Endothelial cell of umbilical vein (primary cell): ENCODE results near the gene ZKSCAN2. TPM values are rescaled to one million over a fixed set of nuclear protein-coding genes. Genes with fewer than 3 reads are reported as not detected.

Experiments
- BruUV-seq: library from RNA; stranded (reverse); fragments of 400-500 nt; replicated peaks from 2 replicates; lab custom pipeline; 2021; lab: Mats Ljungman, UMichigan
- CTCF ChIA-PET: fragments of 300-600, 350-600 bp; sonication (Branson Sonifier 250); formaldehyde crosslinking; loops from one replicate; lab custom pipeline; 2021; ENCODE audit warnings: antibody characterized with exemption, inconsistent platforms; lab: Charles Lee
- POLR2A ChIA-PET: fragments of 300-600, 350-600 bp; sonication (Branson Sonifier 250); formaldehyde crosslinking; loops from one replicate; lab custom pipeline; 2021; ENCODE audit warnings: antibody characterized with exemption, inconsistent platforms; lab: Charles Lee
- DNase-seq: peaks from one replicate; pipeline ENCODE4 v3.0.0-alpha.2; 2011; ENCODE audit warnings: low read depth, low spot score
- FAIRE-seq: peaks from 2 replicates; lab custom pipeline; 2011; peaks lifted over from hg19 to GRCh38; lab: Jason Lieb, UNC
- H2AFZ ChIP-seq: 2 replicates; pipeline ENCODE4 v1.6.0; 2012; ENCODE audit warnings: low read depth, low read length, control low read depth, inconsistent platforms
- H3K27ac ChIP-seq: 2 replicates; pipeline ENCODE4 v1.5.1; 2011; ENCODE audit warnings: low read depth, mild to moderate bottlenecking, control low read depth, low read length, moderate library complexity; ENCODE audit not compliant: insufficient read depth
- H3K27me3 ChIP-seq, 2 experiments: 2 replicates each; pipeline versions ENCODE4 v1.6.0 to v1.6.1; 2011; ENCODE audit warnings: low read length in 2 of 2, mixed read lengths in 1 of 2; ENCODE audit not compliant: control insufficient read depth in 2 of 2, insufficient read depth in 2 of 2
- H3K36me3 ChIP-seq, 2 experiments: 2 replicates in 1 of 2; 3 replicates in 1 of 2; pipeline ENCODE4 v1.5.1; 2011; ENCODE audit warnings: low read length in 2 of 2, mild to moderate bottlenecking in 1 of 2, moderate library complexity in 1 of 2; ENCODE audit not compliant: control insufficient read depth in 2 of 2, insufficient read depth in 2 of 2; ENCODE audit errors: extremely low read depth in 1 of 2
- H3K4me1 ChIP-seq: 3 replicates; pipeline ENCODE4 v1.5.1; 2011; ENCODE audit warnings: mild to moderate bottlenecking, low read length; ENCODE audit not compliant: control insufficient read depth, insufficient read depth; ENCODE audit errors: extremely low read depth
- H3K4me2 ChIP-seq: 2 replicates; pipeline ENCODE4 v1.6.1; 2011; ENCODE audit warnings: low read length, control low read depth, mixed read lengths; ENCODE audit not compliant: insufficient read depth
- H3K4me3 ChIP-seq, 3 experiments: fragments of 200-600 bp in 1 of 3; sonication (generic), shearing (Covaris generic) in 1 of 3; replicated peaks in 1 of 3; 2 replicates each; pipeline ENCODE4 v1.5.1; 2011 to 2016; ENCODE audit warnings: control low read depth in 3 of 3, low read length in 3 of 3, mild to moderate bottlenecking in 2 of 3, inconsistent platforms in 1 of 3, low read depth in 1 of 3, moderate library complexity in 1 of 3; ENCODE audit not compliant: insufficient read depth in 1 of 3
- H3K79me2 ChIP-seq: 2 replicates; pipeline ENCODE4 v1.6.0; 2012; ENCODE audit warnings: low read length, inconsistent platforms; ENCODE audit not compliant: control insufficient read depth, insufficient read depth
- H3K9ac ChIP-seq: replicated peaks from 2 replicates; pipeline ENCODE3; 2011; ENCODE audit warnings: low read length, control low read depth; ENCODE audit not compliant: insufficient read depth; ENCODE audit errors: extremely low read depth
- H3K9me1 ChIP-seq: replicated peaks from 3 replicates; pipeline ENCODE4 v1.6.0; 2011; ENCODE audit warnings: mild to moderate bottlenecking, low read length; ENCODE audit not compliant: control insufficient read depth, insufficient read depth; ENCODE audit errors: extremely low read depth
- H3K9me3 ChIP-seq: replicated peaks from 2 replicates; pipeline ENCODE4 v1.5.1; 2012; ENCODE audit warnings: low read length, inconsistent platforms; ENCODE audit not compliant: control insufficient read depth, insufficient read depth
- H4K20me1 ChIP-seq: replicated peaks from 2 replicates; pipeline ENCODE3; 2011; ENCODE audit warnings: mild to moderate bottlenecking, low read length; ENCODE audit not compliant: control insufficient read depth, insufficient read depth; ENCODE audit errors: extremely low read depth
- CTCF ChIP-seq, 2 donors: IDR thresholded peaks; 1 replicate in 1 of 2; 2 replicates in 1 of 2; pipeline ENCODE4 v1.5.1; 2011; ENCODE audit warnings: low read length in 2 of 2, mild to moderate bottlenecking in 2 of 2, moderate library complexity in 2 of 2, control low read depth in 1 of 2, inconsistent platforms in 1 of 2, low read depth in 1 of 2; ENCODE audit not compliant: insufficient read depth in 1 of 2; ENCODE audit errors: extremely low read depth in 1 of 2
- EZH2 ChIP-seq: IDR thresholded peaks from 2 replicates; pipeline ENCODE4 v1.6.1; 2012; ENCODE audit warnings: borderline replicate concordance, low read depth, mild to moderate bottlenecking, moderate library complexity, low read length, inconsistent platforms; ENCODE audit not compliant: severe bottlenecking
- FOS ChIP-seq: IDR thresholded peaks from 2 replicates; pipeline ENCODE4 v1.6.1; 2011; ENCODE audit warnings: mild to moderate bottlenecking, low read length, moderate library complexity, borderline replicate concordance; ENCODE audit not compliant: insufficient read depth
- GATA2 ChIP-seq: IDR thresholded peaks from 2 replicates; pipeline ENCODE4 v1.7.0; 2011; ENCODE audit warnings: low read depth, mild to moderate bottlenecking, moderate library complexity, mixed read lengths, low read length; ENCODE audit not compliant: insufficient read length, insufficient read depth
- JUN ChIP-seq: IDR thresholded peaks from 2 replicates; pipeline ENCODE4 v1.6.1; 2011; ENCODE audit warnings: borderline replicate concordance, low read depth; ENCODE audit not compliant: insufficient read length, insufficient read depth
- MAX ChIP-seq: IDR thresholded peaks from 2 replicates; pipeline ENCODE4 v1.6.1; 2011; ENCODE audit not compliant: insufficient read depth, insufficient read length
- MYC ChIP-seq: IDR thresholded peaks from one replicate; pipeline ENCODE4 v1.6.1; 2011; ENCODE audit warnings: mild to moderate bottlenecking, low read depth, low read length
- POLR2A ChIP-seq: IDR thresholded peaks from 2 replicates; pipeline ENCODE4 v1.6.1; 2012; ENCODE audit warnings: low read depth, mild to moderate bottlenecking, control low read depth, low read length
- POLR2AphosphoS5 ChIP-seq: IDR thresholded peaks from 2 replicates; pipeline ENCODE4 v1.6.1; 2012; ENCODE audit warnings: low read depth, mild to moderate bottlenecking, control low read depth, low read length, moderate library complexity; ENCODE audit not compliant: insufficient read depth
- dilution Hi-C: fragments of 300-500 bp; cut with MboI; formaldehyde crosslinking; loops from one replicate; pipeline ENCODE4 v1.15.0; 2019; ENCODE audit warnings: low sequenced_read_pairs; ENCODE audit not compliant: extremely low pct_ligation_motif_present
- intact Hi-C: fragments of 100-400 bp; cut with micrococcal nuclease; formaldehyde crosslinking; loops from one replicate; pipeline ENCODE4 v1.10.0; 2022
- polyA plus RNA-seq, 4 experiments: library from polyadenylated mRNA; depleted of rRNA in 3 of 4; stranded (reverse) in 3 of 4; unstranded in 1 of 4; fragments of >200 nt; gene quantifications; 2 replicates each; pipeline versions ENCODE4 v1.2.1 to v1.2.3, GENCODE V29; 2011 to 2012; ENCODE audit warnings: missing spikeins in 1 of 4
- total RNA-seq: library from RNA; stranded (reverse); gene quantifications from 2 replicates; pipeline ENCODE4 v1.2.3, GENCODE V29; 2021

Gene ZKSCAN2
- total and polyA plus RNA-seq, 2 donors (not counting 3 experiments of a cell fraction or from before 2014, with no cell fraction given): 1.4 to 4.7 TPM

- no TSS peak for BruUV-seq
- Histone ChIP-seq H3K4me1 (no peaks in the 10 kb centered on the region), H3K9ac (no peak overlapping the region), H3K27me3 (no peaks in the 10 kb centered on the region), H3K36me3 (no peaks in the 10 kb centered on the region), H3K9me3 (no peaks in the 10 kb centered on the region), H3K9me1 (no peaks in the 10 kb centered on the region), H2AFZ (no peak overlapping the region), H3K79me2 (no peaks in the 10 kb centered on the region), H4K20me1 (no peaks in the 10 kb centered on the region), H3K27ac (no peak overlapping the region), H3K4me2 (no peak overlapping the region), H3K4me3 (no peak overlapping the region)
- no peak for FAIRE-seq
- dilution Hi-C loops: no loop called here
- intact Hi-C loops: no loop called here
- CTCF ChIA-PET: interaction anchor here (1.0 to 6.1 kb wide), 8 partner anchors 11 to 1887 kb away, joined by 3 to 31 read pairs (median 4); no protein-coding TSS in a partner anchor
- DNase-seq: no peak
- no peak for TF ChIP-seq JUN
- TF ChIP-seq GATA2: no peak
- no peak for TF ChIP-seq POLR2AphosphoS5
- TF ChIP-seq FOS: no peak
- TF ChIP-seq CTCF (IDR thresholded peaks at IDR 0.05; ENCODE audit: extremely low read depth in 1 of 2, insufficient read depth in 1 of 2, low read depth in 1 of 2, low read length in 2 of 2): no peak
- TF ChIP-seq MYC: no peak
- TF ChIP-seq POLR2A: no peak
- TF ChIP-seq EZH2: no peak
- TF ChIP-seq MAX: no peak
- POLR2A ChIA-PET: no interaction called here
These were observed 34.7 kb downstream of the ZKSCAN2 start for GRCh38 chr16:25222959-25223358.
